ENCODE measurements around the gene PKP4.

DNA sequence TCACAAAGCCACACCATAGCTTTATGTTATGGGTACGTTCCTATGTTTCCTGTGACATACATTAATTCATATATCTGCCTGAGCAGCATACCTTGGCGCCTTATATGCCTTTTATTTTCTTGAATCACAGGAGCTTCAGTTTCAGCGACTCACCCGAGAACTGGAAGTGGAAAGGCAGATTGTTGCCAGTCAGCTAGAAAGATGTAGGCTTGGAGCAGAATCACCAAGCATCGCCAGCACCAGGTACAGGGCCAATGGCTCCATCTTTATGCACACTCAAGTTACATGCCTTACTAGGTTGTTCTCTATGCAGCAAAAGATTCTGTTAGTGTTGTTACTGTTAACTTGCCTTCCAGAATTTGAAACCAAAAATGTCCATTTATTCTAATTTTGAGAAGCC, 120.4 kb downstream of the PKP4 start:
- TF ChIP-seq, protein P1, sequence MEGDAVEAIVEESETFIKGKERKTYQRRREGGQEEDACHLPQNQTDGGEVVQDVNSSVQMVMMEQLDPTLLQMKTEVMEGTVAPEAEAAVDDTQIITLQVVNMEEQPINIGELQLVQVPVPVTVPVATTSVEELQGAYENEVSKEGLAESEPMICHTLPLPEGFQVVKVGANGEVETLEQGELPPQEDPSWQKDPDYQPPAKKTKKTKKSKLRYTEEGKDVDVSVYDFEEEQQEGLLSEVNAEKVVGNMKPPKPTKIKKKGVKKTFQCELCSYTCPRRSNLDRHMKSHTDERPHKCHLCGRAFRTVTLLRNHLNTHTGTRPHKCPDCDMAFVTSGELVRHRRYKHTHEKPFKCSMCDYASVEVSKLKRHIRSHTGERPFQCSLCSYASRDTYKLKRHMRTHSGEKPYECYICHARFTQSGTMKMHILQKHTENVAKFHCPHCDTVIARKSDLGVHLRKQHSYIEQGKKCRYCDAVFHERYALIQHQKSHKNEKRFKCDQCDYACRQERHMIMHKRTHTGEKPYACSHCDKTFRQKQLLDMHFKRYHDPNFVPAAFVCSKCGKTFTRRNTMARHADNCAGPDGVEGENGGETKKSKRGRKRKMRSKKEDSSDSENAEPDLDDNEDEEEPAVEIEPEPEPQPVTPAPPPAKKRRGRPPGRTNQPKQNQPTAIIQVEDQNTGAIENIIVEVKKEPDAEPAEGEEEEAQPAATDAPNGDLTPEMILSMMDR (IDR thresholded peaks at IDR 0.05) = no peak
- no peak for TF ChIP-seq EZH2 (IDR thresholded peaks at IDR 0.05; ENCODE audit: borderline replicate concordance, insufficient read depth, low read depth, low read length, poor library complexity, severe bottlenecking)
